ENCODE measurements around the gene ZNF586.

DNA sequence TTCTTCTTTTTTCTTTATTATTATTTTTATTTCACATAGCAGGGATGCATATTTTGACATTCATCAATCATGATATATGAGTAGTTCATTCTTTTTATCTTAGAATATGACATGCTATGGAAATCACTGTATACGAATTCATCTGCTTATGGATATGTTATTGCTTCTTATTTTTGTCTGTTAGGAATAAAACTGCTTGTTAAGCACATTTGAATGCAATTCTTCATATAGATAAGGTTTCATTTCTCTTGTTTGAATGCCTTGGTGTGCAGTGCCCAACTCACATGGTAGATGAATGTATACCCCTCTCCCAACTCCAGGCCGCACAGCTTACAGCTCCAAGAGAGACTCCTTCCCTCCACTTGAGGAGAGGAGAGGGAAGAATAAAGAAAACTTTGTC is 11.5 kb upstream of the ZNF586 start:
- TF ChIP-seq, protein P1, sequence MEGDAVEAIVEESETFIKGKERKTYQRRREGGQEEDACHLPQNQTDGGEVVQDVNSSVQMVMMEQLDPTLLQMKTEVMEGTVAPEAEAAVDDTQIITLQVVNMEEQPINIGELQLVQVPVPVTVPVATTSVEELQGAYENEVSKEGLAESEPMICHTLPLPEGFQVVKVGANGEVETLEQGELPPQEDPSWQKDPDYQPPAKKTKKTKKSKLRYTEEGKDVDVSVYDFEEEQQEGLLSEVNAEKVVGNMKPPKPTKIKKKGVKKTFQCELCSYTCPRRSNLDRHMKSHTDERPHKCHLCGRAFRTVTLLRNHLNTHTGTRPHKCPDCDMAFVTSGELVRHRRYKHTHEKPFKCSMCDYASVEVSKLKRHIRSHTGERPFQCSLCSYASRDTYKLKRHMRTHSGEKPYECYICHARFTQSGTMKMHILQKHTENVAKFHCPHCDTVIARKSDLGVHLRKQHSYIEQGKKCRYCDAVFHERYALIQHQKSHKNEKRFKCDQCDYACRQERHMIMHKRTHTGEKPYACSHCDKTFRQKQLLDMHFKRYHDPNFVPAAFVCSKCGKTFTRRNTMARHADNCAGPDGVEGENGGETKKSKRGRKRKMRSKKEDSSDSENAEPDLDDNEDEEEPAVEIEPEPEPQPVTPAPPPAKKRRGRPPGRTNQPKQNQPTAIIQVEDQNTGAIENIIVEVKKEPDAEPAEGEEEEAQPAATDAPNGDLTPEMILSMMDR (conservative IDR thresholded peaks at IDR 0.05; ENCODE audit: low read depth in 2 of 2) = no peak
- TF ChIP-seq EZH2 (IDR thresholded peaks at IDR 0.05; ENCODE audit: low read depth, unreplicated experiment) (no peak), JUNB (IDR thresholded peaks at IDR 0.05; ENCODE audit: unreplicated experiment) (no peak), ZNF114 (CRISPR knock-in tag; IDR thresholded peaks at IDR 0.05) (no peak), EZH2phosphoT487 (IDR thresholded peaks at IDR 0.05; ENCODE audit: unreplicated experiment) (no peak), POLR2AphosphoS5 (IDR thresholded peaks at IDR 0.05; ENCODE audit: low read depth) (no peak), NANOG (IDR thresholded peaks at IDR 0.05; ENCODE audit: borderline replicate concordance) (no peak), CREB1 (CRISPR knock-in tag; IDR thresholded peaks at IDR 0.05; ENCODE audit: low read depth) (no peak), STAT1 (IDR thresholded peaks at IDR 0.05; ENCODE audit: unreplicated experiment) (no peak), ZNF331 (CRISPR knock-in tag; IDR thresholded peaks at IDR 0.05; ENCODE audit: low read depth) (no peak)
- TF ChIP-seq, protein P2, sequence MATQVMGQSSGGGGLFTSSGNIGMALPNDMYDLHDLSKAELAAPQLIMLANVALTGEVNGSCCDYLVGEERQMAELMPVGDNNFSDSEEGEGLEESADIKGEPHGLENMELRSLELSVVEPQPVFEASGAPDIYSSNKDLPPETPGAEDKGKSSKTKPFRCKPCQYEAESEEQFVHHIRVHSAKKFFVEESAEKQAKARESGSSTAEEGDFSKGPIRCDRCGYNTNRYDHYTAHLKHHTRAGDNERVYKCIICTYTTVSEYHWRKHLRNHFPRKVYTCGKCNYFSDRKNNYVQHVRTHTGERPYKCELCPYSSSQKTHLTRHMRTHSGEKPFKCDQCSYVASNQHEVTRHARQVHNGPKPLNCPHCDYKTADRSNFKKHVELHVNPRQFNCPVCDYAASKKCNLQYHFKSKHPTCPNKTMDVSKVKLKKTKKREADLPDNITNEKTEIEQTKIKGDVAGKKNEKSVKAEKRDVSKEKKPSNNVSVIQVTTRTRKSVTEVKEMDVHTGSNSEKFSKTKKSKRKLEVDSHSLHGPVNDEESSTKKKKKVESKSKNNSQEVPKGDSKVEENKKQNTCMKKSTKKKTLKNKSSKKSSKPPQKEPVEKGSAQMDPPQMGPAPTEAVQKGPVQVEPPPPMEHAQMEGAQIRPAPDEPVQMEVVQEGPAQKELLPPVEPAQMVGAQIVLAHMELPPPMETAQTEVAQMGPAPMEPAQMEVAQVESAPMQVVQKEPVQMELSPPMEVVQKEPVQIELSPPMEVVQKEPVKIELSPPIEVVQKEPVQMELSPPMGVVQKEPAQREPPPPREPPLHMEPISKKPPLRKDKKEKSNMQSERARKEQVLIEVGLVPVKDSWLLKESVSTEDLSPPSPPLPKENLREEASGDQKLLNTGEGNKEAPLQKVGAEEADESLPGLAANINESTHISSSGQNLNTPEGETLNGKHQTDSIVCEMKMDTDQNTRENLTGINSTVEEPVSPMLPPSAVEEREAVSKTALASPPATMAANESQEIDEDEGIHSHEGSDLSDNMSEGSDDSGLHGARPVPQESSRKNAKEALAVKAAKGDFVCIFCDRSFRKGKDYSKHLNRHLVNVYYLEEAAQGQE (IDR thresholded peaks at IDR 0.05; ENCODE audit: unreplicated experiment) = no peak
- TF ChIP-seq, protein P3, sequence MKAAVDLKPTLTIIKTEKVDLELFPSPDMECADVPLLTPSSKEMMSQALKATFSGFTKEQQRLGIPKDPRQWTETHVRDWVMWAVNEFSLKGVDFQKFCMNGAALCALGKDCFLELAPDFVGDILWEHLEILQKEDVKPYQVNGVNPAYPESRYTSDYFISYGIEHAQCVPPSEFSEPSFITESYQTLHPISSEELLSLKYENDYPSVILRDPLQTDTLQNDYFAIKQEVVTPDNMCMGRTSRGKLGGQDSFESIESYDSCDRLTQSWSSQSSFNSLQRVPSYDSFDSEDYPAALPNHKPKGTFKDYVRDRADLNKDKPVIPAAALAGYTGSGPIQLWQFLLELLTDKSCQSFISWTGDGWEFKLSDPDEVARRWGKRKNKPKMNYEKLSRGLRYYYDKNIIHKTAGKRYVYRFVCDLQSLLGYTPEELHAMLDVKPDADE (IDR thresholded peaks at IDR 0.05) = no peak
- TF ChIP-seq, protein P4, sequence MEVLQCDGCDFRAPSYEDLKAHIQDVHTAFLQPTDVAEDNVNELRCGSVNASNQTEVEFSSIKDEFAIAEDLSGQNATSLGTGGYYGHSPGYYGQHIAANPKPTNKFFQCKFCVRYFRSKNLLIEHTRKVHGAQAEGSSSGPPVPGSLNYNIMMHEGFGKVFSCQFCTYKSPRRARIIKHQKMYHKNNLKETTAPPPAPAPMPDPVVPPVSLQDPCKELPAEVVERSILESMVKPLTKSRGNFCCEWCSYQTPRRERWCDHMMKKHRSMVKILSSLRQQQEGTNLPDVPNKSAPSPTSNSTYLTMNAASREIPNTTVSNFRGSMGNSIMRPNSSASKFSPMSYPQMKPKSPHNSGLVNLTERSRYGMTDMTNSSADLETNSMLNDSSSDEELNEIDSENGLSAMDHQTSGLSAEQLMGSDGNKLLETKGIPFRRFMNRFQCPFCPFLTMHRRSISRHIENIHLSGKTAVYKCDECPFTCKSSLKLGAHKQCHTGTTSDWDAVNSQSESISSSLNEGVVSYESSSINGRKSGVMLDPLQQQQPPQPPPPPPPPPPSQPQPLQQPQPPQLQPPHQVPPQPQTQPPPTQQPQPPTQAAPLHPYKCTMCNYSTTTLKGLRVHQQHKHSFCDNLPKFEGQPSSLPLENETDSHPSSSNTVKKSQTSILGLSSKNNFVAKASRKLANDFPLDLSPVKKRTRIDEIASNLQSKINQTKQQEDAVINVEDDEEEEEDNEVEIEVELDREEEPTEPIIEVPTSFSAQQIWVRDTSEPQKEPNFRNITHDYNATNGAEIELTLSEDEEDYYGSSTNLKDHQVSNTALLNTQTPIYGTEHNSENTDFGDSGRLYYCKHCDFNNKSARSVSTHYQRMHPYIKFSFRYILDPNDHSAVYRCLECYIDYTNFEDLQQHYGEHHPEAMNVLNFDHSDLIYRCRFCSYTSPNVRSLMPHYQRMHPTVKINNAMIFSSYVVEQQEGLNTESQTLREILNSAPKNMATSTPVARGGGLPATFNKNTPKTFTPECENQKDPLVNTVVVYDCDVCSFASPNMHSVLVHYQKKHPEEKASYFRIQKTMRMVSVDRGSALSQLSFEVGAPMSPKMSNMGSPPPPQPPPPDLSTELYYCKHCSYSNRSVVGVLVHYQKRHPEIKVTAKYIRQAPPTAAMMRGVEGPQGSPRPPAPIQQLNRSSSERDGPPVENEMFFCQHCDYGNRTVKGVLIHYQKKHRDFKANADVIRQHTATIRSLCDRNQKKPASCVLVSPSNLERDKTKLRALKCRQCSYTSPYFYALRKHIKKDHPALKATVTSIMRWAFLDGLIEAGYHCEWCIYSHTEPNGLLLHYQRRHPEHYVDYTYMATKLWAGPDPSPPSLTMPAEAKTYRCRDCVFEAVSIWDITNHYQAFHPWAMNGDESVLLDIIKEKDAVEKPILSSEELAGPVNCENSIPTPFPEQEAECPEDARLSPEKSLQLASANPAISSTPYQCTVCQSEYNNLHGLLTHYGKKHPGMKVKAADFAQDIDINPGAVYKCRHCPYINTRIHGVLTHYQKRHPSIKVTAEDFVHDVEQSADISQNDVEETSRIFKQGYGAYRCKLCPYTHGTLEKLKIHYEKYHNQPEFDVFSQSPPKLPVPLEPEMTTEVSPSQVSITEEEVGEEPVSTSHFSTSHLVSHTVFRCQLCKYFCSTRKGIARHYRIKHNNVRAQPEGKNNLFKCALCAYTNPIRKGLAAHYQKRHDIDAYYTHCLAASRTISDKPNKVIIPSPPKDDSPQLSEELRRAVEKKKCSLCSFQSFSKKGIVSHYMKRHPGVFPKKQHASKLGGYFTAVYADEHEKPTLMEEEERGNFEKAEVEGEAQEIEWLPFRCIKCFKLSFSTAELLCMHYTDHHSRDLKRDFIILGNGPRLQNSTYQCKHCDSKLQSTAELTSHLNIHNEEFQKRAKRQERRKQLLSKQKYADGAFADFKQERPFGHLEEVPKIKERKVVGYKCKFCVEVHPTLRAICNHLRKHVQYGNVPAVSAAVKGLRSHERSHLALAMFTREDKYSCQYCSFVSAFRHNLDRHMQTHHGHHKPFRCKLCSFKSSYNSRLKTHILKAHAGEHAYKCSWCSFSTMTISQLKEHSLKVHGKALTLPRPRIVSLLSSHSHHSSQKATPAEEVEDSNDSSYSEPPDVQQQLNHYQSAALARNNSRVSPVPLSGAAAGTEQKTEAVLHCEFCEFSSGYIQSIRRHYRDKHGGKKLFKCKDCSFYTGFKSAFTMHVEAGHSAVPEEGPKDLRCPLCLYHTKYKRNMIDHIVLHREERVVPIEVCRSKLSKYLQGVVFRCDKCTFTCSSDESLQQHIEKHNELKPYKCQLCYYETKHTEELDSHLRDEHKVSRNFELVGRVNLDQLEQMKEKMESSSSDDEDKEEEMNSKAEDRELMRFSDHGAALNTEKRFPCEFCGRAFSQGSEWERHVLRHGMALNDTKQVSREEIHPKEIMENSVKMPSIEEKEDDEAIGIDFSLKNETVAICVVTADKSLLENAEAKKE (CRISPR knock-in tag; IDR thresholded peaks at IDR 0.05) = no peak
